Psoas muscle (tissue), 8 donors: ENCODE data around the gene SLC39A13. TPM values are rescaled to one million over a fixed set of nuclear protein-coding genes. Genes with fewer than 3 reads are reported as not detected.
A peak's percentile ranks its signal among the peaks of the same experiment; 100 is the strongest.

ENCODE experiments used
- ATAC-seq, 4 donors: fragments of 200-7000 bp; cut with Tn5 transposase; one replicate each; pipeline ENCODE4 v1.9.1; 2020; ENCODE audit warnings: moderate library complexity in 3 of 4, mild to moderate bottlenecking in 2 of 4
- DNase-seq, 2 donors: peaks; one replicate each; pipeline ENCODE4 v3.0.0-alpha.2; 2020
- H3K27ac ChIP-seq: fragments of 200-600 bp; one replicate; pipeline ENCODE4 v1.8.0; 2022
- H3K27me3 ChIP-seq, 3 donors: fragments of 200-600 bp in 1 of 3; one replicate each; pipeline versions ENCODE4 v1.6.1 to v1.8.0; 2013 to 2022; ENCODE audit warnings: low read length in 2 of 3, mild to moderate bottlenecking in 2 of 3, moderate library complexity in 1 of 3; ENCODE audit not compliant: insufficient read depth in 3 of 3
- H3K36me3 ChIP-seq, 2 donors: fragments of 200-600 bp in 1 of 2; one replicate each; pipeline versions ENCODE4 v1.6.1 to v1.8.0; 2013 to 2022; ENCODE audit warnings: low read depth in 1 of 2, mild to moderate bottlenecking in 1 of 2, moderate library complexity in 1 of 2; ENCODE audit not compliant: insufficient read depth in 1 of 2
- H3K4me1 ChIP-seq: fragments of 200-600 bp; one replicate; pipeline ENCODE4 v1.8.0; 2022
- H3K4me3 ChIP-seq: fragments of 200-600 bp; one replicate; pipeline ENCODE4 v1.8.0; 2022; ENCODE audit warnings: mild to moderate bottlenecking
- H3K9me3 ChIP-seq: fragments of 200-600 bp; one replicate; pipeline ENCODE4 v1.8.0; 2022
- WGBS, 3 donors: extraction: QIAGEN DNeasy Blood & Tissue Kit; methylation state at CpG; one replicate each; pipeline versions ENCODE4 v1.1.6 to v1.1.7; 2013; 5-methylcytosine and 5-hydroxymethylcytosine counted together
- intact Hi-C, 2 donors: fragments of 100-400 bp; cut with DNase I; formaldehyde crosslinking; loops; one replicate each; pipeline versions ENCODE4 v1.11.0 to v1.14.2; 2022
- polyA plus RNA-seq, 3 donors: library from polyadenylated mRNA; stranded (reverse); fragments of 200-250 nt; gene quantifications; one replicate each; pipeline ENCODE4 v1.2.3, GENCODE V29; 2013
- total RNA-seq, 4 donors: library from RNA; stranded (reverse); fragmentation: NEBNext Ultra II Directional in 2 of 4; extraction: Animal tissue kit (Norgen Biotek cat#: 25700) in 2 of 4; gene quantifications; one replicate each; pipeline versions ENCODE4 v1.2.1 to v1.2.4, GENCODE V29; 2021 to 2023
- TF ChIP-seq, protein P1 (sequence below): fragments of 200-600 bp; IDR thresholded peaks from one replicate; pipeline ENCODE4 v1.8.0; 2022; ENCODE audit warnings: antibody characterized with exemption
- donor health status: healthy with polysubstance abuse.
- donor health status: DM: no; HTN: no; CAD: no; lungs with moderate emphysema.
- donor health status: Bipolar disorder and iron deficiency.
- donor health status: healthy.
- donor health status: DM: yes; HTN: yes; CAD: no.
- donor health status: DM: no; HTN: no; CAD: no.
- donor health status: DM: no; HTN: no; CAD: no.
- donor health status: DM: yes; HTN: yes; CAD: no.

The SLC39A13 gene
- total and polyA plus RNA-seq, 7 donors = 14.7 to 35.3 (median 26.9) TPM

DNA sequence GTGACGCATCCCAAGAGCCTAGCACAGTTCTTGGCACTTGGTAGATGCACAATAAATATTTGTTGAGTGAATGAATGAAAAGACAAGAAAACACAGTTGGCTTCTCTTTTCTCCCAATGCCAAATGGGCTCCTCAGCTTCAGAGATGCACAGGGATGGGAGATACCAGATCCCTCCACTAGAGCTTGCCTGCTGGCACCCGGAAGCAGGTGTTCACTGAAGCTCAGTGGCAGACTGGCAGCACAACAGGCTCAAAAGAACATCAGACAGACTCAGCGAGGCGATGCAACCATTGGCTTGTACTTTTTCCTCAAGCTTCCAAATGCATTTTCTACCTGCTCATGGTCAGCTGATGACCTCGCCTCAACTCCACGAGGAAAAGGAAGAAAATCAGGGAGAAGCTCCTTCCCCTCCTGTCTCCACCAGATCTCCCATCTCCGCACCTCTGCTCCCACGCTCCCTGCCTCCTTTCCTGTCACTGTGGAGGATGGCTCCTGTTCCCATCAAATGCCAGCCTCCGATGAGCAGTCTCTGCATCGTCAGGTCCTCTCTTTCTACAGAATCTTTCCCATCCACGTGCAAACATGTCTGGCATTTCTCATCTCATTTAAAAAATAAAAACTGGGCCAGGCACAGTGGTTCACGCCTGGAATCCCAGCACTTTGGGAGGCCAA lies 34.8 kb downstream of the SLC39A13 start:
- Histone ChIP-seq H3K27me3 (no peaks in the 10 kb centered on the region), H3K4me3 (no peak overlapping the region), H3K9me3 (no peaks in the 10 kb centered on the region), H3K36me3 (peaks cover 0 to 27% of the 10 kb centered on the region in 2 donors), H3K27ac (peak overlapping the region; percentile 43), H3K4me1 (peaks cover 23% of the 10 kb centered on the region)
- TF ChIP-seq, protein P1, sequence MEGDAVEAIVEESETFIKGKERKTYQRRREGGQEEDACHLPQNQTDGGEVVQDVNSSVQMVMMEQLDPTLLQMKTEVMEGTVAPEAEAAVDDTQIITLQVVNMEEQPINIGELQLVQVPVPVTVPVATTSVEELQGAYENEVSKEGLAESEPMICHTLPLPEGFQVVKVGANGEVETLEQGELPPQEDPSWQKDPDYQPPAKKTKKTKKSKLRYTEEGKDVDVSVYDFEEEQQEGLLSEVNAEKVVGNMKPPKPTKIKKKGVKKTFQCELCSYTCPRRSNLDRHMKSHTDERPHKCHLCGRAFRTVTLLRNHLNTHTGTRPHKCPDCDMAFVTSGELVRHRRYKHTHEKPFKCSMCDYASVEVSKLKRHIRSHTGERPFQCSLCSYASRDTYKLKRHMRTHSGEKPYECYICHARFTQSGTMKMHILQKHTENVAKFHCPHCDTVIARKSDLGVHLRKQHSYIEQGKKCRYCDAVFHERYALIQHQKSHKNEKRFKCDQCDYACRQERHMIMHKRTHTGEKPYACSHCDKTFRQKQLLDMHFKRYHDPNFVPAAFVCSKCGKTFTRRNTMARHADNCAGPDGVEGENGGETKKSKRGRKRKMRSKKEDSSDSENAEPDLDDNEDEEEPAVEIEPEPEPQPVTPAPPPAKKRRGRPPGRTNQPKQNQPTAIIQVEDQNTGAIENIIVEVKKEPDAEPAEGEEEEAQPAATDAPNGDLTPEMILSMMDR = no peak
- WGBS, 3 donors = 66 to 77% (median 70%) methylated on average over 12 of the region's 12 CpGs
- ATAC-seq (peak in 3 of 4 donors; percentile 53 to 66 (median 65)), DNase-seq (no peak)
- intact Hi-C loops = no loop called here

DNA sequence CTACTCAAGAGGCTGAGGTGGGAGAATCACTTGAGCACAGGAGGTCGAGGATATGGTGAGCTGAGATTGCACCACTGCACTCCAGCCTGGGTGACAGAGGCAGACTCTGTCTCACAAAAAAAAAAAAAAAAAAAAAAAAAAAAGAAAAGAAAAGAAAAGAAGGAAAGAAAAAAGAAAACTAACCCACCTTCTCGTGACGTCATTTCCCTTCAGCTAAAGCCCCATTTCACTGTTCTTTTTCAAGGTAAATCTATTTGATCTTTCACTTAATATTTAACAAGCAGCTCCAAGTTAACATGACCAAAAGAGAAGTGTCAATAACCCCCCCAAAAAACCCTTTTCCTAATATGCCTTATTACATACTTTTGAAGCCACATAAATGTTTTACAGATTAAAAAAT lies 35.4 kb downstream of the SLC39A13 start:
- no peak for DNase-seq
- ATAC-seq = no peak
- Histone ChIP-seq H3K4me3 (no peak overlapping the region), H3K36me3 (peaks cover 0 to 27% of the 10 kb centered on the region in 2 donors), H3K4me1 (peaks cover 23% of the 10 kb centered on the region), H3K9me3 (no peaks in the 10 kb centered on the region), H3K27ac (peak overlapping the region; percentile 43), H3K27me3 (no peaks in the 10 kb centered on the region)
- TF ChIP-seq, protein P1 = no peak
- intact Hi-C loops = no loop called here
- 78 to 84% (median 82%) methylated on average over 3 of the region's 3 CpGs for WGBS, 3 donors

DNA sequence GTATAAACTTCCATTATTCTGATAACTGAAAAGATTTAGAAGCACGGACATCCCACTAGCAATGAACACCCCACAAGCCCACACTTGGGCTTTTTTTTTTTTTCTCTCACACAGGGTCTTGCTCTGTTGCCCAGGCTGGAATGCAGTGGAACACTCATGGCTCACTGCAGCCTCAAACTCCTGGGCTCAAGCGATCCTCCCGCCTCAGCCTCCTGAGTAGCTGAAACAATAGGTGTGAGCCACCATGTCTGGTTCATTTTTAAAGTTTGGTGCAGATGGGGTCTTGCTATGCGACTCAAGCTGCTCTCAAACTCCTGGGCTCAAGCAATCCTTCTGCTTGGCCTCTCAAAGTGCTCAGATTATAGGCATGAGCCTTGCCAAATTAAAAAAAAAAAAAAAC lies 37.5 kb downstream of the SLC39A13 start:
- no peak overlapping the region for H3K27ac ChIP-seq
- peaks cover 0 to 24% of the 10 kb centered on the region in 2 donors for H3K36me3 ChIP-seq
- ATAC-seq (no peak), DNase-seq (no peak)
- H3K9me3 ChIP-seq = no peaks in the 10 kb centered on the region
- H3K4me3 ChIP-seq = no peak overlapping the region
- TF ChIP-seq, protein P1 = no peak
- peaks cover 23% of the 10 kb centered on the region for H3K4me1 ChIP-seq
- H3K27me3 ChIP-seq = no peaks in the 10 kb centered on the region
- intact Hi-C loops = no loop called here
- 92 to 94% (median 92%) methylated on average over 4 of the region's 4 CpGs for WGBS, 3 donors

DNA sequence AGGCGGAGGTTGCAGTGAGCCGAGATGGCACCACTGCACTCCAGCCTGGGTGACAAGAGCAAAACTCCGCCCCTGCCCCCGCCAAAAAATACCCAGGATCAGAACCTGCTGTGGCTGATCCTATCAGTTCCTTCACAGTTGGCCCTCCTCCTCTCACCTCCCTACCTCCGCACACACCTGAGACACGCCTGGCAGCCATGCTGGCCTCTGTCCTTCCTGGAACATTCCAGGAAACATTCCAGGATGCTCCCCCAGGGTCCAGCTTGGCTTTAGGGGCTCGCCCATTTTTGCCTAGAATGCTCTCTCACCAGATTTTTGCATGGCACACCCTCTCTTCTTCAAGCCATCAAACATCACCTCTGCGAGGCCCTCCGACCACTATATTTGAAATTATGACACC lies 38.4 kb downstream of the SLC39A13 start:
- no peak overlapping the region for H3K27ac ChIP-seq
- peaks cover 0 to 20% of the 10 kb centered on the region in 2 donors for H3K36me3 ChIP-seq
- peaks cover 23% of the 10 kb centered on the region for H3K4me1 ChIP-seq
- H3K9me3 ChIP-seq = no peaks in the 10 kb centered on the region
- H3K27me3 ChIP-seq = no peaks in the 10 kb centered on the region
- no peak for DNase-seq
- WGBS, 3 donors = 93 to 95% (median 94%) methylated on average over 9 of the region's 9 CpGs
- ATAC-seq = no peak
- intact Hi-C loops = no loop called here
- TF ChIP-seq, protein P1 = no peak
- no peak overlapping the region for H3K4me3 ChIP-seq

DNA sequence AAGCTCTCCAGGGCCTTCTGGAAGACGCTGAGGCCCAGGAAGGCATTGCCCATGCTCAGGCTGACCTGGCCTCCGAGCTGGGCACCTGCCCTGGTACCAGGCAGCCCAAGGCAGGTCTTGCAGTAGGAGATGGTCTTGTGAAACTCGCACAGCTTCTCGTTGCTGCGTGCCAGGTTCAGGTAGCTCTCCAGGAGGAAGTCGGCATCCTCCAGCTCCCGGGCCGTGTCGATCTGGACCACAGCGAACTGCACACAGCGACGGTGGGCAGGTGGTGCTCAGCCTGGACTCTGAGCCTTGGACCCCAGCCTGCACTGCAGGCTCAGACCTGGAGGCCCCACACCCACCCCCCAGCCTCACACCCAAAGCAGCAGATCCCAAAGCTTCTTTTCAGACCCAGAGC lies 39.5 kb downstream of the SLC39A13 start:
- Histone ChIP-seq H3K4me1 (peaks cover 20% of the 10 kb centered on the region), H3K4me3 (peak overlapping the region; percentile 85), H3K36me3 (peaks cover 0 to 17% of the 10 kb centered on the region in 2 donors), H3K27me3 (no peaks in the 10 kb centered on the region), H3K27ac (peak overlapping the region; percentile 88), H3K9me3 (no peaks in the 10 kb centered on the region)
- TF ChIP-seq, protein P1 = no peak
- ATAC-seq = no peak
- DNase-seq = peak in 1 of 2 donors; percentile 53
- WGBS, 3 donors = 33 to 36% (median 33%) methylated on average over 12 of the region's 12 CpGs
- intact Hi-C loops = no loop called here
